Measurements from ENCODE around the gene SLC4A7.
A peak's percentile ranks its signal among the peaks of the same experiment; 100 is the strongest.
"Not testable (repeated sequence)": the region's sequence is repeated elsewhere in the genome, so short reads cannot be mapped to it uniquely, and the experiment has no call there.

Gene SLC4A7

DNA sequence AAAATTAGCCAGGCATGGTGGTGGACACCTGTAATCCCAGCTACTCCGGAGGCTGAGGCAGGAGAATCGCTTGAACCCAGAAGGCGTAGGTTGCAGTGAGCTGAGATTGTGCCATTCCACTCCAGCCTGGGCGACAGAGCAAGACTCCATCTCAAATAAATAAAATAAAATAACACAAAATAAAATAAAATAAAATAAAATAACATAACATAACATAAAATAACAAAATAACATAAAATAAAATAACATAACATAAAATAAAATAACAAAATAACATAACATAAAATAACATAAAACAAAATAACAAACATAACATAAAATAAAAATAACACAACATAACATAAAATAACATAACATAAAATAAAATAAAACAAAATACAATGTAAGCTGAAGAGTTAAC lies 45.8 kb downstream of the SLC4A7 start:
- not testable (repeated sequence) for FAIRE-seq; DNase-seq (ENCODE audit: insufficient read length, low spot score)

DNA sequence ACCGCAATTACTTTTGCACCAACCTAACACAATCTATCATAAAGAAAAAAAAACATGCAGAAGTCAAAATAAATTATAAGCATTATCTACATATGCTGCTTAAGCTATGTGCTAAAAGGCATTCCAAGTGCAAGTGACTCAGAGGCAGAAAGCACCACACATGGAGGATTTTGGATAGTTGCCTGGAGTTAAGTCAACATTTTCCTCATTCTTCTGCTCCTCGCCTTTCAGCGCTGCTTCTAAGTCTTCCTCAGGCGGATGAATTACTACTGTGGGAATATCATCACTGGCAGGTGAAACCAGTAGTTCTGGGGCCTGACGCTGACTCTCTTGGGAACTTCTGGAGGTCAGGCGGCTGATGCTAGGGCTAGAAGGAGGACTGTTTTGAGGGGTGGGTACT lies 53.1 kb downstream of the SLC4A7 start:
- FAIRE-seq (peak; percentile 83), DNase-seq (ENCODE audit: insufficient read length, low spot score) (peak; percentile 82)

DNA sequence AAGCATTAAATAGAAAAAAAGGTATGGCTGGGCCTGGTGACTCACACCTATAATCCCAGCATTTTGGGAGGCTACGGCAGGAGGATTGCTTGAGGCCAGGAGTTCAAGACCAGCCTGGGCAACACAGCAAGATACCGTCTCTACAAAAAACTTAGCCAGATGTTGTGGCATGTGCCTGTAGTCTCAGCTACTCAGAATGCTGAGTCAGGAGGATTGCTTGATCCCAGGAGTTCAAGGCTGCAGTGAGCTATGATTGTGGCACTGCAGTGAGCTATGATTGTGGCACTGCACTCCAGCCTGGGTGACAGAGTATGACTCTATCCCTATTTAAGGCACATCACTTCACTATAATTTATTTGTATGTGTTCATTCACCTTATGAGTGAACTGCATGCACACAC lies 54.3 kb downstream of the SLC4A7 start:
- DNase-seq (ENCODE audit: insufficient read length, low spot score), result no peak
- FAIRE-seq, result peak; percentile 38

DNA sequence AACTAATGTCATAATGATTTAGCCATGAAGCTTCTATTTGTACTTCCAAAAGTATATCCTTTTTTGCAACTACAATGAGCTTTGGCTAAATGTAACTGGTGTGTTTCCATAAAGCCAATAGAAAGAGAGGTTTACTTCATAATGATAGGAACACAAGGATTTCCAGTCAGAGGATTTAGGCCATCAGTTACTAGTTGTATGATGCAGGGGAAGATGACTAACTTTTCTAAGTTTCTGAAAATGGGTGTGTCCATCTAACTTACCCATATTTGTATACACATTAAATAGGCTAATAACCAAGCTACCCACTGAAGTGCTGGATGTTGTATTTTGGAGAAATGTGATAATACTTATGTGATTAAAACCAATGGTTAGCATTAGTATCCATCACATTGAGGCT lies 55.7 kb downstream of the SLC4A7 start:
- DNase-seq (ENCODE audit: insufficient read length, low spot score) (no peak), FAIRE-seq (no peak)

DNA sequence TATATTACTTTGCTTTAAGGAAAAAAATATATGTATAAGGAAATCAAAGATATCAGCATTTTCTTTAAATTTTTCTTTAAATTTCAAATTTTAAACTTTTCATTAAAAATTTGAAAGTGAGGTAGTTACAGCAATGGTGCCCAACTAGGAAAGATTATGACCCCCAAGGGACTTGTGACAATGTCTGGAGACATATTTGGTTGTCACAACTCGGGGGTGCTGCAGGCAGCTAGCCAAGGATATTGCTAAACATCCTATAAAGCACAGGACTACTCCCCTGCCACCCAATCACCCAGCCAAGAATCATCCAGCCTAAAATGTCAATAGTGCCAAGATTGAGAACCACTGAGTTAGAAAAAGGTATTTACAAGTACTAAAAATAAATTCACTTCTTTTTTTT lies 57.3 kb downstream of the SLC4A7 start:
- DNase-seq (ENCODE audit: insufficient read length, low spot score), result no peak
- no peak for FAIRE-seq

DNA sequence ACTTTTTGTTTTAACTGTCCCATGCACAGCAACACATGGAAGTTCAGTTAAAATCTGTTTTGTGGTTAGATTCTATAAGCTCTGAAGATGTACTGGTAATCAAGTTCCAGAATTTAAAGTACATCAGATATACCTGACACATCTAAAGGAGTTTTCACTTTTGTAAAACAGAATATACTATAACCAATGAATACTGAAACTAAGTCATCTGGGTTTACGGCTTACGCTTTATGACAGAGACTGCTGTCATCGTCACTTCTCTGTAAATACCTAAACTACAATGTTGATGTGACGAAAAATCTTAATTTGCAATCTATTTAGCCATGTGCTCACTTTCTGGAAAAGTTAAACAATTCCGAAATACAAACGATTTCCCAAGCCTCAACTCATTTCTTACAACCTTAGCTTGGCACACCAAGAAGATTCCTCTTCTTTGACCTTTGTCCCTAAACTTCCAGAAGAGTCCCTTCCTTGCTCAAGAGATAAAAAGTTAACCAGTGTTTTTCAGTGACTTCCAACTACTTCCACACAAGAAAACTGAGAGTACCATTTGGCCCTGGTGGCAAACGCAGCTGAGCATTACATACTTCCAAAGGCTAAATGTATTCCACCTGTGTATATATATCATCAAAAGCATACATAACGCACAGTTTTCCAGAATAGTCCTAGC lies 58.2 kb downstream of the SLC4A7 start:
- no peak for FAIRE-seq

DNA sequence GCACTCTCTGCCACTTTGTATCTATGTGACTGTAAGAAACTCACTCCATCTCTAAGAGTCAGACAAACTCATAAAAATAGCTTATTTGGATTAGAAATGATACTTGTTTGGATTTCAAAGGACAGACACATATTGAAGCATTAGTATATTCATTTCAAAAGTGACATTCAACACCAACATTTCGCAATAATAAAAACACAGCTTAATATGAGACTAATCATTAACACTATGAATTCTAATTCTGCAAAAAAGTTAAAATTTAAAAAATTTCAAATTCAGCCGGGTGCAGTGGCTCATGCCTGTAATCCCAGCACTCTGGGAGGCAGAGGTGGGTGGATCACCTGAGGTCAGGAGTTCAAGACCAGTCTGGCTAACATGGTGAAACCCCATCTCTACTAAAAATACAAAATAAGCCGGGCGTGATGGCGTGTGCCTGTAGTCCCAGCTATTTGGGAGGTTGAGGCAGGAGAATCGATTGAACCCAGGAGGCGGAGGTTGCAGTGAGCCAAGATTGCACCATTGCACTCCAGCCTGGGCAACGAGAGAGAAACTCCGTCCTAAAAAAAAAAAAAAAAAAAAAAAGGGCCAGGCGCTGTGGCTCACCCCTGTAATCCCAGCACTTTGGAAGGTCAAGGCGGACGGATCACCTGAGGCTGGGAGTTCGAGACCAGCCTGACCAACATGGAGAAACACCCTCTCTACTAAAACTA lies 59.2 kb downstream of the SLC4A7 start:
- not testable (repeated sequence) for FAIRE-seq; DNase-seq (ENCODE audit: insufficient read length, low spot score)

More for the DNA sequence above, 58.2 kb downstream of the SLC4A7 start:
- DNase-seq (ENCODE audit: insufficient read length, low spot score), result no peak

DNA sequence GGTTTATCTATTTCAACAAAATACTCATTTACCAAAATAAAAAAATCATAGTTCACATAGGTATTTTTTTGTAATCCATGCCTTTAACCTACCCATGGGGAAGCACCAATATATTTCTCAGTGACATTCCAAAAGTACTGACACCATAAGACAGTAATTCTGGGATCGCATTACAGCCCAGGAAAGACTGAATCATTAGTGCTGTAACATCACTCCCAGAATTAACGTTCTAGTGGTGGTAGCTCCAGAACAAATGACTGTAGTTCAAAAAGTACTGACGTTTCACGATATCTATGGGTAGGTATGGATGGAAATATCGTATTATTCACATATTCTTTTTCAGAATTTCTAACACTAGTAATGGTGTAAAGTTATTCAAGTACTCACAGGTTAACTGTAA lies 60.7 kb downstream of the SLC4A7 start:
- peak; percentile 4 for FAIRE-seq

DNA sequence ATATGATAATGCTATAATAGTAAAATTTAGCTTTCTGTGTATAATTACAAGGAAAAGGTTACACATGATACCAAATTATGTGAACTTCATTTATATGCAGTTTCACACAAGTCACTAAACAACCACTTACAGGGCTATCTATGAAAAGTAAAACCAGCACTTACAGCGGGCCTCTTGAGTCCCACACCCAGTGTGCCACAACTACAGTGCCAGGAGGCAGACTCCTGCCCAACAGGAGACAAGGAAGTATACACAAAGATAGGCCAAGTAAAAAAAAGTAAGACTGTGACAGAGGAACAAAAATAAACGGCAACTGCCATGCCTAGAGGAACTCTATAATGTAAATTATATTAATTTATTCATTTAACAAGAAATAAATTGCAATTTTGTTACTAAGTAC lies 61.6 kb downstream of the SLC4A7 start:
- no peak for FAIRE-seq
- DNase-seq (ENCODE audit: insufficient read length, low spot score), result no peak

More for the DNA sequence above, 60.7 kb downstream of the SLC4A7 start:
- peak; percentile 66 for DNase-seq (ENCODE audit: insufficient read length, low spot score)

DNA sequence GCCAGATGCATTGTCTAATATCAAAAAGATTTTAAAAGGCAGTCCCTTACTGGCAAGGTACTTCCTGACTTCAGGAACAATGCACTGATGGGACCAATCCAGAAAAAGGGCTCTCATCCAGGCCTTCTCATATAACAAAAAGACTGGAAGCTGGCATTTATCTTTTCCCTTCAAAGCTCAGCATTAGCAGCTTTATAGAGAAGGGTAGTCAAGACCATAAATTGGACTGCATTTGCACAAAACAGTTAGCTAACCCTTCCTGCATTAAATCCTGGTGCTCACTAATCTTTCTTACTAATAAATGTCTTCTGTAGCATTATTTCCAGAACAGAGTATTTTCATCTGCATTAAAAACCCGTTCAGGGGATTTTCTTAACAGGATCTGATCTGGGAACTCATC lies 69.0 kb downstream of the SLC4A7 start:
- FAIRE-seq, result no peak
- no peak for DNase-seq (ENCODE audit: insufficient read length, low spot score)

DNA sequence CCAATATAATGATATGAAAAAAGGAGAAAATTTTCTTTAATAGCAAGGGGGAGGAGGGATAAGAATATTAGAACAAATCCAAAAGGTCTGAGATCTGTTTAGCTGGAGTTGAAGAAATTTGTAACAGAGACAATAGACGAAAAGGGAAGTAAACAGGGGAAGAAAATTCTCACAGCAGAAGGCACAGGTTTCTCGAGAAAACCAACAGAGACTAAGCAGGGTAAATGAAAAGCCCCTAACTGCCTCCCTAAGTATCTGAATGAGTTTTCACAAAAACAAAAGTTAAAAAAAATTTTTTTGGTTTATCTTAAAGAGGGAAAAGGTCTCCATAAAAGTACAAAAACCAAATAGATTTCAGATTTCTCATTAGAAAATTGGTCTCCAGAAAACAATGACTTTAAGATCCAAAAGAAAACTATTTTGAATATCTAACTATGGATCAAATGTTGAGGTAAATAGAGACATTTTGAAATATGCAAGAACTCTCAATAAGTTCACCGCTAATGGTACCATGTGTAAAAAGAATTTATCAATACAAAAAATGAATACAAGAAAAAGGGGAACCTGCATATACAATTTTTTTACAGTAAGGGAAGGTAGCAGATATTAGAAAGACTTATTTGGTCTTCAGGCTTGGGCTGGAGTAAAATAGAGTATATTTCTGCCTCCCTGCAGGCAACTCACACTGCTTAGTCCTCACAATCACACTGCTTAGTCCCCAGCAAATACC lies 91.1 kb downstream of the SLC4A7 start:
- DNase-seq (ENCODE audit: insufficient read length, low spot score) (no peak), FAIRE-seq (no peak)

DNA sequence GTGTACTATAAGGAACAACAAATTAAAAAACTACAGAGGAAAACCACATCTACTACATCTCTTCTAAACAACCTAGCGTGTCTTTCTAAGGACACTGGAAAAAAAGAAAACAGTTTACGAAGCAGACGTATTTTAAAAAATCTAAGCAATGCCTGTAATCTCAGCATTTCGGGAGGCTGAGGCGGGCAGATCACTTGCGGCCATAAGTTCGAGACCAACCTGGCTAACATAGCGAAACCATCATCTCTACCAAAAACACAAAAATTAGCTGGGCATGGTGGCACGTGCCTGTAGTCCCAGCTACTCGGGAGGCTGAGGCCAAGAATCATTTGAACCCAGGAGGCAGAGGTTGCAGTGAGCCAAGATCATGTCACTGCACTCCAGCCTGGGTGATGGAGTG lies 91.8 kb downstream of the SLC4A7 start:
- DNase-seq (ENCODE audit: insufficient read length, low spot score); FAIRE-seq: not testable (repeated sequence)

DNA sequence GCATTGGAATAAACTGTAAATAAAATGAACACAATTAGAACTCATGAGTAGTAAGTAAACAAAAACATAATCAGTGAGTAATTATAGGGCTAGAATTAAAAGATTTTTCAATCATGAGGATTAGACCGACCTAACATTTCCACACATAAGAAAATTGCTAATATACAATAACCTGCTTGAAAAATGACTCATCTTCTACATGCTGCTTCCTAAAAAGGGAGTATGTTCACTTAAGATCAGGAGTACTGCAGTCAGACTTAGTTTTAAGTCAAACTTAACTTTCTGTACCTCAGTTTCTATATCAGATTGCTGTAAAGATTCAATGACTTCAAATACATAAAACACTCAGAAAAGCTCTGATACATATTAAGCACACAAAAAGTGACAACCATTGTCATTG lies 92.4 kb downstream of the SLC4A7 start:
- DNase-seq (ENCODE audit: insufficient read length, low spot score) (no peak), FAIRE-seq (no peak)

DNA sequence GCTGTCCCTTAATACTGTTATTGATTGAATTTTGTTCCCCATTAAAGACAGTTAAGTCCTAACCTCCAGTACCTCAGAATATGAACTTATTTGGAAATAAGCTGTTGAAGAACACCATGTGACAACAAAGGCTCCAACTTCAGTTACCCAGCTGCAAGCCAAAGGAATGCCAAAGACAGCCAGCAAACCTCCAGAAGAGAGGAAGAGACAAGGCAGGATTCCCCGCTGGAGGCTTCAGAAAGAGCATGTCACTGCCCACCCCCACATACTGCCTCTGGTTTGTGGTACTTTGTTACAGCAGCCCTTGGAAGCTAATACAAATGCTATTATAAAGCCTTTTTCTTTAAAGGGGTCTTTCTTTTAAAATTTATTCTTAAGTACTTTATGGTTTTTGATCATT lies 96.6 kb downstream of the SLC4A7 start:
- no peak for FAIRE-seq
- no peak for DNase-seq (ENCODE audit: insufficient read length, low spot score)

DNA sequence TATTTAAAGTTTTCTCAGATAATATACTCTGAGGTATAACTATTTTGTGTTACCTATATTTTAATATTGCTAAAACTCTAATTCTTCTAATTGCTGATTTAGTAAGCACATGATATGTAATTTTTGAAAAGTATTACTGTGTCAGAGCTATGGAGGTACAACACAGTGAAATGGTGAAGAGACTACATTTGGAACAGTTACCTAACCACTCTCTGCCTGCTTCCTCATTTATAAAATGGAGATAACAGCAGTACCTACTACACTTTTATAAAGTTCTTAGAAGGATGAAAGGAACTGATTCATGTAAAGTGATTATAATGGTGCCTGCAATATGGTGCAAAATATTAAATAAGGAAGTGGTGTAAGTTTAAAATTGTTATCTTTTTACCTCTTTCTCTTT lies 98.7 kb downstream of the SLC4A7 start:
- FAIRE-seq (no peak), DNase-seq (ENCODE audit: insufficient read length, low spot score) (no peak)

DNA sequence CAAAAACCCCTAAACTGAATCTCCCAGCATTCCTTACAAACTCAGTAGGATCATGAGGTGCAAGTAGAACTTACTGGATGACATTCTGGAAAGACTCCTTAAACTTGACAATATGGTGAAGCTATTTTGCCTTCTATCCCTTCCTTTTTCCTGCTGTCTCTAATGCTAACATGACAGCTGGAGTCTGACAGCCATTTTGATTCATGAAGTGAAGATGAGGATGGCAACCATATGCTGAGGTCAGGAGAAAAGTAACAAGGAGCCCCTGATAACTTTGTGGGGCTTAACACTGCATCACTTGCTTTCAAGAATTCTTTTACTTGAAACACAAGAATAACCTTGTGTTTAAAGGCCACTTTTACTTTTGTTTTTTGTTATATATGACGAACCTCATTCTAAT lies 100.0 kb downstream of the SLC4A7 start:
- DNase-seq (ENCODE audit: insufficient read length, low spot score) (no peak), FAIRE-seq (no peak)

DNA sequence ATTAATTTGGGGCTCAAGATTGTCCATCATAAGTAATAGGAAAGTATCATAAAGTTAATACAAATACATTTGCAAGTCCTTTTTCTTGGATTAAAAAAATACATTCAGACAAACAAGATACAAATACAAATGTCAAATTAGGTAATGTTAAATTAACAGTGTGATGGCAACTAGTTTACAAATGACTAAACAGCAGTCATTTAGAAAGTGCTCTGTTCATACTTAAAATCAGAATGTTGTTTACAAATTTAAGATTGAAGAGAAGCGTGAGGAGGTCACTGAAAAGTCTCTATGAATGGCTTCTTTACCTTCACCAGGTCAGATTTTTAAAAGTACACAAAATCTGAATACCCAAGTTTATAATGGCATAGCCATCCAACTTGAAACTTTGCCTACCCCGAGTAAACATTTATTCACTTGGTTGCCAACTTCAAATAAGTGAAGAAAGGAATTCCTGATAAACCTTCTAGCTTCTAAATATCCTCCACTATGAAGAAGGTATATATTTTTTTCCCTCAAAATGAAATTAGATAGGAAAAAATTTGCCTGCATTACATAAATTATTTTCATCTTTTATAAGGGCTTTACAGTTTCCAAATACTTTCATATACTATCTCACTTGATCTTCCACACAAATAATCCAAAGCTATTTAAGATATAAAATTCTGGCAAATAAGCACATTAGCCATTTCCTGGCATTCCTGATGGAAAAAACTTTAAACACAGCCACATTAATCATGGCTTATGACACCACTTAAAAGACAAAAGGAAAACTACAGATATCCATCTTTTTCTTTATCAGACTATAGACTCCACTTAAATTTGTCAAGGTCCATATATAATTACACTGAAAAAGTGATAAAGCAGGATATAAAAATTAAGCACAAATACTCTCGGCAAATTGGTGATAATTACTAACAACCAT lies 103.5 kb downstream of the SLC4A7 start:
- DNase-seq (ENCODE audit: insufficient read length, low spot score) (no peak), FAIRE-seq (no peak)

DNA sequence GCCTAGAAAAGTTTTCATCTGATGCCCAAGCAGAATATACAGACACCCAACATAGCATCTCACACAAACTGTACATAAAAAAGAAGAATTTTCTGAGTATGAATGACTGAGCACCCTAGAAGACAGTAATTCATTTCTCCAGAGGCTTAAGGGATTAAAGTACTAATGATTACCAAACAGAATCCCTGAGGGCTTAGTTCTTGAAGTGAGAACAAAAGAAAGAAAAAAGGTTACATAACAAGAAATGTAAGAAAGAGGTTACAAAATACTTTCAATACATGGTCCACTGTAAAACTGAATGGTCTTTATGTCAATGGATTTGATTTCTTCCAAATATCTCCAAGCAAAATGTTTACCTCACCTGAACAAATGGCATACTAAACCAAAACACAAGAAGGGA lies 105.9 kb downstream of the SLC4A7 start:
- FAIRE-seq, result no peak

DNA sequence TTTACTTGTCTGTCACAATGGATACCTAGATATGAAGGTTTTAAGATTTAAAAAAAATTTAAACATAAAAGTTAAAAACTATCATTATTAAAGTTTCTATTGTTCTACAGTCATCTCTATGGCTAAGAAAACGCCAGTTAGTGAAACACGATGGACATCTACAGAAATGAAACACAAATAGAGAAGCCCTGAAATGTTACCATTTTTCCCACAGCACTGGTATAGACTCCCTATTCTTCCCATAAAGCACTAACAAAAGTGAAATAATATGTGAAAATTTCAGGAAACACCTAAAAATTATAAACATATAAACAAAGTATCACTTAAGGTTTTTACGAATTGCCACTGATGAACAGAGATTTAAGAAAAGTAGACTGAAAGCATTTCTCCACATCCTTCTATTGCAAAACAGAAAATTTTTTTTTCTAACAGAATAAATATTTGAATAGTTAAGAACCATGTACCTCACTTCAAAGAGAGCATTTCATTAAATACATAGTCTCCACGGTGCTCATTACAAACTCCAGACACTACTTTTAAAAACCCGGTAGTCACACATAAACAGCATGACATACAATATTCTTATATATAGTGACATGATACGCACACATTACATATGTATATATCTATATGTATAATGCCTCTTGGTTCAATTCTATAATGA lies 107.9 kb downstream of the SLC4A7 start:
- FAIRE-seq (no peak), DNase-seq (ENCODE audit: insufficient read length, low spot score) (no peak)

More for the DNA sequence above, 105.9 kb downstream of the SLC4A7 start:
- DNase-seq (ENCODE audit: insufficient read length, low spot score), result no peak
